Prostate gland (tissue), 2 donors: ENCODE results near the gene EIPR1. TPM values are rescaled to one million over a fixed set of nuclear protein-coding genes. Genes with fewer than 3 reads are reported as not detected.

ENCODE experiments used
- DNase-seq: peaks from one replicate; pipeline ENCODE4 v3.0.0-alpha.2; 2019; ENCODE audit warnings: low spot score
- H3K27ac ChIP-seq, 2 donors: fragments of 200-600 bp; sonication (generic); 2 replicates each; pipeline ENCODE4 v1.5.1; 2017 to 2019
- H3K27me3 ChIP-seq: fragments of 200-600 bp; sonication (generic); replicated peaks from 2 replicates; pipeline ENCODE4 v1.5.1; 2019; ENCODE audit not compliant: insufficient read depth
- H3K36me3 ChIP-seq, 2 donors: fragments of 200-600 bp; sonication (generic); 1 replicate in 1 of 2; 2 replicates in 1 of 2; pipeline versions ENCODE4 v1.5.1 to v1.8.1; 2017 to 2019
- H3K4me1 ChIP-seq: fragments of 200-600 bp; sonication (generic); replicated peaks from 2 replicates; pipeline ENCODE4 v1.5.1; 2019
- H3K4me3 ChIP-seq, 2 donors: fragments of 200-600 bp; sonication (generic); 2 replicates each; pipeline ENCODE4 v1.5.1; 2017 to 2019
- H3K9me3 ChIP-seq: fragments of 200-600 bp; sonication (generic); 2 replicates; pipeline ENCODE4 v1.5.1; 2017
- CTCF ChIP-seq, 4 experiments: fragments of 200-600 bp in 2 of 4; fragments of 450-650 bp in 2 of 4; sonication (generic) in 2 of 4; IDR thresholded peaks; 1 replicate in 3 of 4; 2 replicates in 1 of 4; pipeline ENCODE4 v1.5.1; 2016 to 2019; ENCODE audit warnings: antibody characterized with exemption in 4 of 4, mild to moderate bottlenecking in 2 of 4, moderate library complexity in 2 of 4
- POLR2A ChIP-seq: fragments of 450-650 bp; IDR thresholded peaks from one replicate; pipeline ENCODE4 v1.6.1; 2016; ENCODE audit warnings: antibody characterized with exemption, mild to moderate bottlenecking
- POLR2AphosphoS5 ChIP-seq: sonication (generic); formaldehyde crosslinking; IDR thresholded peaks from one replicate; pipeline ENCODE4 v1.6.1; 2017; ENCODE audit warnings: antibody characterized with exemption
- WGBS: methylation state at CpG from one replicate; pipeline ENCODE4 v1.1.5; 2018; 5-methylcytosine and 5-hydroxymethylcytosine counted together
- intact Hi-C: fragments of 100-400 bp; cut with DNase I; formaldehyde crosslinking; loops from one replicate; pipeline ENCODE4 v1.14.2; 2022
- total RNA-seq, 2 donors: library from RNA; depleted of rRNA; stranded (reverse); fragments of >200 nt; gene quantifications; one replicate each; pipeline ENCODE4 v1.1.0, GENCODE V29; 2016

EIPR1 gene
- total RNA-seq, 2 donors from 2014 or later: 30.0 to 52.3 TPM

- Histone ChIP-seq H3K27ac (no peak overlapping the region), H3K9me3 (no peaks in the 10 kb centered on the region), H3K27me3 (no peaks in the 10 kb centered on the region), H3K4me3 (no peak overlapping the region), H3K4me1 (no peaks in the 10 kb centered on the region), H3K36me3 (no peaks in the 10 kb centered on the region)
- intact Hi-C loops: no loop called here
- 86% methylated on average over 26 of the region's 26 CpGs for WGBS
- TF ChIP-seq CTCF (IDR thresholded peaks at IDR 0.05) (no peak), POLR2AphosphoS5 (no peak), POLR2A (no peak)
- no peak for DNase-seq
Observed at GRCh38 chr2:3211256-3212060, 166.2 kb downstream of the EIPR1 start.

DNA sequence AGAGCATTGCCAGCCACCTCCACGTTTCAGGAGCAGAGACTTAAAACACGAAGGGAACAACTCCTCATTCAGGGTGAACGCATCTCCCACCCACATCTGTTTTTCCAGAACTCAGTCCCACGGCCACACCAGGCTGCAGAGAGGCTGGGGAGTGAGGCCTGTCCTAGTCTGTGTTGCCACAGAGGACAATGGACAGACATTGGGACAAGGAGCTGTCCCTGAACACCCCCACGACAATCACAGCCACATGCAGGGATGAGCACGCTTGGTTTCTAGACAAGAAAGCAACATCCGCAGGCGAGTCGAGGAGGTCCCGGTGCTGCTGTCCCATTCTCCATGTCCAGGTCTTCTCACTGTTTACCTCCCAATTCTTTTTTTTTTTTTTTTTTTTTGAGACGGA lies 167.4 kb downstream of the EIPR1 start:
- WGBS: 87% methylated on average over 11 of the region's 11 CpGs
- intact Hi-C loops: no loop called here
- no peak overlapping the region for H3K27ac ChIP-seq
- no peaks in the 10 kb centered on the region for H3K4me1 ChIP-seq
- no peak for DNase-seq
- no peaks in the 10 kb centered on the region for H3K27me3 ChIP-seq
- no peaks in the 10 kb centered on the region for H3K9me3 ChIP-seq
- no peaks in the 10 kb centered on the region for H3K36me3 ChIP-seq
- H3K4me3 ChIP-seq: no peak overlapping the region
- TF ChIP-seq POLR2AphosphoS5 (no peak), CTCF (IDR thresholded peaks at IDR 0.05) (no peak), POLR2A (no peak)

DNA sequence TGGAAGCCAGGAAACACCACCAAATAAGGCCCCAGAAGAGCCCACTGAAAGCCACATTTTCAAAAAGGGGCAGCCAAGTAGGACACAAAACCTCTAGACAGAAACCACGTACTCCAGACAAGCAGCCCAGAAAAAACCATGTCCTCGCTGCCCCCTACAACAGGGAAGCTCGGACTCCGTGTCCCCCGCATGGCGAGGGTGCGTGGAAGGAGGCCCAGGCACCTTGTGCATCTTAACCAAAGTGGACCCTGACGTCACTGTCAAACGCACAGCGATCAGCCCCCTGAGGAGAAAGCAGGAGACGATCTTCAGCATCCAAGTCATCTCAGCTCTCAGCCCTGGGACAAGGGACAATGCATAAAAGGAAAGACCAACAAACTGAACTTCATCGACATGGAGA lies 168.4 kb downstream of the EIPR1 start:
- no peaks in the 10 kb centered on the region for H3K4me1 ChIP-seq
- no peaks in the 10 kb centered on the region for H3K36me3 ChIP-seq
- DNase-seq: no peak
- 94% methylated on average over 12 of the region's 12 CpGs for WGBS
- intact Hi-C loops: no loop called here
- no peaks in the 10 kb centered on the region for H3K27me3 ChIP-seq
- H3K27ac ChIP-seq: no peak overlapping the region
- no peaks in the 10 kb centered on the region for H3K9me3 ChIP-seq
- TF ChIP-seq POLR2A (no peak), POLR2AphosphoS5 (no peak), CTCF (IDR thresholded peaks at IDR 0.05) (no peak)
- H3K4me3 ChIP-seq: no peak overlapping the region

DNA sequence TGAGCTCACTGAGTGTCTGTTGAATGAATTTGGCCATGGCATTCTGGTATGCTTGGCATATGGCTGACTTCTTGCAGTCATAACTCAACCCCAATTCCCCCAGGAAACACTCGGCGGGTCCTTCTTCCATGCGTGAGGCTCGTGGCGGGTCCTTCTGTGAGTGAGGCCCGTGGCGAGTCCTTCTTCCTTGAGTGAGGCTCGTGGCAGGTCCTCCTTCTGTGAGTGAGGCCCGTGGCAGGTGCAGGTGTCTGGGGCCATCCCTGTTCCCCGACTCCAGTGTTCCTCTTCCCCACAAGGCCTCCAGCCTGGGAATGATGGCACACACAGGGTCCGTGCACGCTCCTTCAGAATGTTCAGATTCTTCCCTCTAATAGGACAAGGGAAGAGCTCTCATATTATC lies 169.0 kb downstream of the EIPR1 start:
- H3K27ac ChIP-seq: no peak overlapping the region
- no peaks in the 10 kb centered on the region for H3K36me3 ChIP-seq
- H3K4me3 ChIP-seq: no peak overlapping the region
- TF ChIP-seq POLR2AphosphoS5: no peak
- no peak for TF ChIP-seq POLR2A
- no peak for TF ChIP-seq CTCF (IDR thresholded peaks at IDR 0.05)
- intact Hi-C loops: no loop called here
- H3K4me1 ChIP-seq: no peaks in the 10 kb centered on the region
- no peaks in the 10 kb centered on the region for H3K9me3 ChIP-seq
- no peak for DNase-seq
- WGBS: 98% methylated on average over 12 of the region's 12 CpGs
- H3K27me3 ChIP-seq: no peaks in the 10 kb centered on the region

GRCh38 chr2:3208179-3208578 lies 169.4 kb downstream of the EIPR1 start:
- no peaks in the 10 kb centered on the region for H3K4me1 ChIP-seq
- intact Hi-C loops: no loop called here
- no peak for DNase-seq
- H3K9me3 ChIP-seq: no peaks in the 10 kb centered on the region
- TF ChIP-seq POLR2AphosphoS5 (no peak), CTCF (IDR thresholded peaks at IDR 0.05) (no peak), POLR2A (no peak)
- 87% methylated on average over 5 of the region's 5 CpGs for WGBS
- no peaks in the 10 kb centered on the region for H3K27me3 ChIP-seq
- no peak overlapping the region for H3K27ac ChIP-seq
- H3K36me3 ChIP-seq: no peaks in the 10 kb centered on the region
- no peak overlapping the region for H3K4me3 ChIP-seq
